ENCODE measurements around the gene QSOX2. TPM values are rescaled to one million over a fixed set of nuclear protein-coding genes. Genes with fewer than 3 reads are reported as not detected.

QSOX2 gene
- total RNA-seq, 1 donor: 12.7 TPM

DNA sequence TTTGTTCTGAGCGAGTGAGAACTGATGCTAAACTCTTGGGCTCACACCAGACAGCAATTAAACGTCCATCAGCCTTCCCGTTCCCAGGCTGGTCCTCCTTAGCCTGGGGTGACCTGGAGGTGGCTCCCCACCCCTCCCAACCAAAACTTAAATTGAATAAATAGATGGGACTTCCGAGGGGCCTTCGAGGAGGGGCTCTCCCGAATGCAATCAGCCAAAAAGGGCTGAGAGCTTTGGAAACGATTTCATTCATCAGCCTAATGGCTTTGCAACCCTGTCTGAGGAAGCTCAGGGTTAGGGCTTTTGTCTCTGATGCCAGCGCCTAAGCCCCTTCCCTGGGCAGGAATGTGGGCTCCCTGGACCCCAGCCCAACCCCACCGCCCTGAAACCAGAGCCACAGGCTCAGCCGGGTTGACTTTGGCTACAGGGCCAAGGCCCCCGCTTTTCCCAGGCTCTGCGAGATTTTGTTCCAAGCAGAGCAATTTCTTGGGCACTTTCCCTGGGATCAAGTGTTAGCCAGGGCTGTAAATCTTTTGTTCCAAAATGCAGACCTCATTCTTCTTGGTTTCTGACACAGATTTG, 69.9 kb downstream of the QSOX2 start:
- no peaks in the 10 kb centered on the region for H3K9me3 ChIP-seq (ENCODE audit: low read depth, low read length)
- no peak overlapping the region for H3K27ac ChIP-seq (ENCODE audit: low read depth, low read length)
- H2AFZ ChIP-seq (ENCODE audit: low read length): no peak overlapping the region
- no peaks in the 10 kb centered on the region for H3K36me3 ChIP-seq (ENCODE audit: insufficient read depth, low read length)
- no peak overlapping the region for H3K4me2 ChIP-seq (ENCODE audit: insufficient read depth, low read length)
- no peak overlapping the region for H3K4me3 ChIP-seq (ENCODE audit: insufficient read depth, low read length)
- H4K20me1 ChIP-seq (ENCODE audit: insufficient read depth, low read length): no peaks in the 10 kb centered on the region
- no peak for TF ChIP-seq CTCF (IDR thresholded peaks at IDR 0.05; ENCODE audit: extremely low read depth, low read depth, low read length)
- no peak for DNase-seq (ENCODE audit: insufficient read length, low spot score, missing footprints)
- no peaks in the 10 kb centered on the region for H3K4me1 ChIP-seq (ENCODE audit: insufficient read depth, low read length)
- no peaks in the 10 kb centered on the region for H3K79me2 ChIP-seq (ENCODE audit: insufficient read depth, low read length)
- peaks cover 12% of the 10 kb centered on the region for H3K27me3 ChIP-seq (ENCODE audit: insufficient read depth, low read length)

GRCh38 chr9:136174779-136175615, 70.6 kb downstream of the QSOX2 start:
- no peak for TF ChIP-seq CTCF (IDR thresholded peaks at IDR 0.05; ENCODE audit: extremely low read depth, low read depth, low read length)
- Histone ChIP-seq H3K36me3 (ENCODE audit: insufficient read depth, low read length) (no peaks in the 10 kb centered on the region), H4K20me1 (ENCODE audit: insufficient read depth, low read length) (no peaks in the 10 kb centered on the region), H3K4me3 (ENCODE audit: insufficient read depth, low read length) (no peak overlapping the region), H3K9me3 (ENCODE audit: low read depth, low read length) (no peaks in the 10 kb centered on the region), H3K27ac (ENCODE audit: low read depth, low read length) (no peak overlapping the region), H3K4me1 (ENCODE audit: insufficient read depth, low read length) (no peaks in the 10 kb centered on the region), H3K79me2 (ENCODE audit: insufficient read depth, low read length) (no peaks in the 10 kb centered on the region), H2AFZ (ENCODE audit: low read length) (no peak overlapping the region), H3K27me3 (ENCODE audit: insufficient read depth, low read length) (peaks cover 12% of the 10 kb centered on the region), H3K4me2 (ENCODE audit: insufficient read depth, low read length) (no peak overlapping the region)
- DNase-seq (ENCODE audit: insufficient read length, low spot score, missing footprints): no peak

DNA sequence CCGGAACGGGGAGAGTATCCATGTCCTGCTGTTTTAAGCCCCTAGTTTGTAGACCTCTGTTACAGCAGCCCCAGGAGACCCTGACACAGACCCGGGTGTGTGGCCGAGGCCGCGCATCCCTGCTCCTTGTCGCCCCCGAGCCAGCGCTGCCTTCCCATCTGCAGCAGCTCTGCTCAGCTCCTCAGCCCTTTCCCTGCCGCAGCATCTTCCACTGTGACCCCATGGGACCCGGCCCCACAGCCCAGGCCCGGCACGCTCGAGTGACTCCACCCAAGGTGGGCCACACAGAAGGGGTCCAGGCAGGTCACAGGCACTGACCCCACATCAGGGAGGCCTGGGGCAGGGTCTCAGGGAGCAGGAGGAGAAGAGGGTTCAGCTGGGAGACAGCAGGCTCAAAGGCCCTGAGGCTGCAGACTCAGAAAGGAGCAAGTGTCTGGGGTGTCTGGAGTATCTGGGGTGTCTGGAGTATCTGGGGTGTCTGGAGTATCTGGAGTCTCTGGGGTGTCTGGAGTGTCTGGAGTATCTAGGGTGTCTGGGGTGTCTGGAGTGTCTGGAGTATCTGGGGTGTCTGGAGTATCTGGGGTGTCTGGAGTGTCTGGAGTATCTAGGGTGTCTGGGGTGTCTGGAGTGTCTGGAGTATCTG, 71.8 kb downstream of the QSOX2 start:
- Histone ChIP-seq H3K4me1 (ENCODE audit: insufficient read depth, low read length) (no peaks in the 10 kb centered on the region), H3K9me3 (ENCODE audit: low read depth, low read length) (no peaks in the 10 kb centered on the region), H3K4me3 (ENCODE audit: insufficient read depth, low read length) (no peak overlapping the region), H3K79me2 (ENCODE audit: insufficient read depth, low read length) (no peaks in the 10 kb centered on the region), H3K27ac (ENCODE audit: low read depth, low read length) (no peak overlapping the region), H4K20me1 (ENCODE audit: insufficient read depth, low read length) (no peaks in the 10 kb centered on the region), H2AFZ (ENCODE audit: low read length) (no peak overlapping the region), H3K4me2 (ENCODE audit: insufficient read depth, low read length) (no peak overlapping the region), H3K36me3 (ENCODE audit: insufficient read depth, low read length) (no peaks in the 10 kb centered on the region), H3K27me3 (ENCODE audit: insufficient read depth, low read length) (peaks cover 7% of the 10 kb centered on the region)
- no peak for DNase-seq (ENCODE audit: insufficient read length, low spot score, missing footprints)
- TF ChIP-seq CTCF (IDR thresholded peaks at IDR 0.05; ENCODE audit: extremely low read depth, low read depth, low read length): no peak
